OCI-LY1 (cell line): ENCODE results near the gene CDK13.

Experiments
- H2AFZ ChIP-seq: fragments of 200-600 bp; sonication (generic), shearing (Covaris generic); 2 replicates; pipeline ENCODE4 v1.6.0; 2014; ENCODE audit warnings: antibody characterized with exemption, mild to moderate bottlenecking, low read length
- H3F3A ChIP-seq: fragments of 200-600 bp; sonication (generic), shearing (Covaris generic); 2 replicates; pipeline ENCODE4 v1.6.0; 2014; ENCODE audit warnings: mild to moderate bottlenecking, antibody characterized with exemption, low read length, moderate library complexity; ENCODE audit not compliant: insufficient read depth
- H3K27ac ChIP-seq: fragments of 200-600 bp; sonication (generic); 2 replicates; pipeline ENCODE4 v1.5.1; 2014; ENCODE audit warnings: low read length, mixed run types, mild to moderate bottlenecking, low read depth; ENCODE audit not compliant: poor library complexity, severe bottlenecking
- H3K27me3 ChIP-seq: fragments of 200-600 bp; sonication (generic); 2 replicates; pipeline ENCODE4 v1.6.0; 2014; ENCODE audit warnings: antibody characterized with exemption, mild to moderate bottlenecking, low read length, moderate library complexity; ENCODE audit not compliant: insufficient read depth
- H3K36me3 ChIP-seq: fragments of 200-600 bp; sonication (generic); 2 replicates; pipeline ENCODE4 v1.6.1; 2014; ENCODE audit warnings: mild to moderate bottlenecking, antibody characterized with exemption, low read length, moderate library complexity, mixed read lengths; ENCODE audit not compliant: insufficient read depth
- H3K4me1 ChIP-seq: fragments of 200-600 bp; sonication (generic); 2 replicates; pipeline ENCODE4 v1.5.1; 2014; ENCODE audit warnings: mild to moderate bottlenecking, low read length, moderate library complexity; ENCODE audit not compliant: insufficient read depth, severe bottlenecking
- H3K4me2 ChIP-seq: fragments of 200-600 bp; sonication (generic), shearing (Covaris generic); 2 replicates; pipeline ENCODE4 v1.6.1; 2014; ENCODE audit warnings: low read length
- H3K4me3 ChIP-seq: fragments of 200-600 bp; sonication (generic); 2 replicates; pipeline ENCODE4 v1.5.1; 2014; ENCODE audit warnings: low read length, low read depth, mild to moderate bottlenecking, mixed read lengths; ENCODE audit not compliant: poor library complexity, severe bottlenecking
- H3K79me2 ChIP-seq: fragments of 200-600 bp; shearing (Covaris generic); 2 replicates; pipeline ENCODE4 v1.6.1; 2016; ENCODE audit warnings: mixed run types, low read length, mixed read lengths; ENCODE audit not compliant: insufficient read depth
- H3K9ac ChIP-seq: fragments of 200-600 bp; sonication (generic), shearing (Covaris generic); 2 replicates; pipeline ENCODE4 v1.6.1; 2014; ENCODE audit warnings: mild to moderate bottlenecking, low read length, mixed read lengths
- H3K9me2 ChIP-seq: fragments of 200-600 bp; sonication (generic), shearing (Covaris generic); 2 replicates; pipeline ENCODE4 v1.6.1; 2014; ENCODE audit warnings: low read depth, mild to moderate bottlenecking, low read length, mixed read lengths
- H3K9me3 ChIP-seq: fragments of 200-600 bp; shearing (Covaris generic); 2 replicates; pipeline ENCODE4 v1.6.1; 2014; ENCODE audit warnings: low read length, mixed read lengths
- H4K20me1 ChIP-seq: fragments of 200-600 bp; sonication (generic), shearing (Covaris generic); 2 replicates; pipeline ENCODE4 v1.6.0; 2016; ENCODE audit warnings: mild to moderate bottlenecking, low read length; ENCODE audit not compliant: insufficient read depth
- CTCF ChIP-seq: fragments of 200-600 bp; sonication (generic), shearing (Covaris generic); IDR thresholded peaks from 2 replicates; pipeline ENCODE4 v1.5.1; 2017; ENCODE audit warnings: mild to moderate bottlenecking, antibody characterized with exemption, low read length, moderate library complexity, mixed read lengths
- EZH2 ChIP-seq: fragments of 200-600 bp; sonication (generic), shearing (Covaris generic); IDR thresholded peaks from 2 replicates; pipeline ENCODE4 v1.8.0; 2017; ENCODE audit warnings: borderline replicate concordance, mixed run types, mild to moderate bottlenecking, antibody characterized with exemption, low read length, moderate library complexity, mixed read lengths

CDK13 gene

GRCh38 chr7:39952374-39952773 lies 2.3 kb downstream of the CDK13 start:
- Histone ChIP-seq H3K79me2 (peaks cover 61% of the 10 kb centered on the region), H3F3A (no peaks in the 10 kb centered on the region), H3K27me3 (no peaks in the 10 kb centered on the region), H3K4me1 (peaks cover 59% of the 10 kb centered on the region), H3K4me2 (peak overlapping the region; percentile 88), H3K4me3 (peak overlapping the region; percentile 70), H3K27ac (peak overlapping the region; percentile 38), H3K9me2 (no peaks in the 10 kb centered on the region), H3K9me3 (no peaks in the 10 kb centered on the region), H3K36me3 (peaks cover 19% of the 10 kb centered on the region), H3K9ac (peak overlapping the region; percentile 82), H4K20me1 (0 out of 2 replicates have a peak, but pooled peaks cover 4% of the 10 kb centered on the region), H2AFZ (no peak overlapping the region)
- TF ChIP-seq EZH2, result no peak
- no peak for TF ChIP-seq CTCF

- Histone ChIP-seq H3K4me2 (peak overlapping the region; percentile 88), H3K27me3 (no peaks in the 10 kb centered on the region), H3K4me1 (peaks cover 62% of the 10 kb centered on the region), H3K9ac (peak overlapping the region; percentile 82), H3K4me3 (peak overlapping the region; percentile 70), H3F3A (no peaks in the 10 kb centered on the region), H3K36me3 (peaks cover 21% of the 10 kb centered on the region), H2AFZ (no peak overlapping the region), H3K27ac (peak overlapping the region; percentile 38), H3K9me2 (no peaks in the 10 kb centered on the region), H4K20me1 (0 out of 2 replicates have a peak, but pooled peaks cover 4% of the 10 kb centered on the region), H3K9me3 (no peaks in the 10 kb centered on the region), H3K79me2 (peaks cover 66% of the 10 kb centered on the region)
- no peak for TF ChIP-seq CTCF
- no peak for TF ChIP-seq EZH2
These were observed 2.7 kb downstream of the CDK13 start for GRCh38 chr7:39952803-39953202.

GRCh38 chr7:39954694-39955093 lies 4.6 kb downstream of the CDK13 start:
- Histone ChIP-seq H3K9me2 (no peaks in the 10 kb centered on the region), H3K36me3 (peaks cover 34% of the 10 kb centered on the region), H4K20me1 (0 out of 2 replicates have a peak, but pooled peaks cover 4% of the 10 kb centered on the region), H3K27ac (no peak overlapping the region), H3K9me3 (no peaks in the 10 kb centered on the region), H3K79me2 (peaks cover 85% of the 10 kb centered on the region), H3K27me3 (no peaks in the 10 kb centered on the region), H3K4me1 (peaks cover 61% of the 10 kb centered on the region), H3K4me2 (peak overlapping the region; percentile 88), H3K4me3 (peak overlapping the region; percentile 70), H3F3A (no peaks in the 10 kb centered on the region), H2AFZ (no peak overlapping the region), H3K9ac (peak overlapping the region; percentile 10; the same call in 1 of the 2 replicates)
- no peak for TF ChIP-seq EZH2
- no peak for TF ChIP-seq CTCF
